ENCODE data around the gene FAM149A. TPM values are rescaled to one million over a fixed set of nuclear protein-coding genes. Genes with fewer than 3 reads are reported as not detected.

The FAM149A gene
- polyA plus RNA-seq, 1 donor (not counting 4 experiments of a cell fraction or from before 2014, with no cell fraction given), result 0.41 TPM

DNA sequence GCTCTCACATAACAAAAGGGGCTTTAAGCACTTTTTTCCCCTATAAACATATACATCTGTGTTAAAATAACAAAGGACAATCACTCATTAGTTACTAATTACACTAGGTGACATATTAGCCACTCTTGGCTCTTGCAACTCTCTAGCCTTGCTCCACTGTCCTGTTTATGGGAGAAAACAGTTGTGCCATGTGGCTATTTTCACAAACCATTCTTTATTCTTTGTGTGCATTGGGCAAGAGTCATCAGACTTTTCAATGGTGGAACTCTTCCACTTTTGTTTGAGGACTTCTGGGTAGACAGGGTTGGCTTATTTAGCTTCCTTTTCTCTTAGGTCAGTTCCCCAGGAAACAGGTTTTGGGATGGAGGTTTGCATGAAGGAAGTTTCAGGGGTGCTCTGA is 16.0 kb upstream of the FAM149A start:
- FAIRE-seq, result no peak
- dilution Hi-C loops (cut with MboI; ENCODE audit: extremely low pct_ligation_motif_present, low sequenced_read_pairs), result no loop called here
- H3K4me3 ChIP-seq (ENCODE audit: control insufficient read depth in 2 of 3, extremely low read depth in 1 of 3, insufficient read depth in 2 of 3, low read depth in 1 of 3, low read length in 3 of 3), result no peak overlapping the region

DNA sequence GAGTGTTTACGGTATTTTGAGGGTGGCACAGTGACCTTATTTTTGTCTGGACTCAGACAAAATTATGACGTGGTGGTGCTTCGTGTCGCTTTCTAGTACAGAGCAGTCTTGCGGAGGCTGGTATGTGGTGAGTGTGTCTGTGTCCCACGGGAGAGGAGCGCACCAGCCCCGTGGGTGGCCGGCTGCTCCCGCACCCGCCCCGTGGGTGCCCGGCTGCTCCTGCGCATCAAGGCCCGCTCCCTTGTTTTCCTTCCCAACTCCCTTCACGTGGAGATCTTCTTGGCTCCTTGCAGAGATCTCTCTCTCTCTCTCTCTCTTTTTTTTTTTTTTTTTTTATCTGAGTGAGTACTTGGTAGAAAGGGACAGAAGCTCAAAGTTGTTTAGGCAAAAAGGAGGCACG is 12.2 kb upstream of the FAM149A start:
- no peak overlapping the region for H3K4me2 ChIP-seq (ENCODE audit: control insufficient read depth, extremely low read depth, insufficient read depth, low read depth, low read length)
- DNase-seq (ENCODE audit: low read depth, low spot score), result no peak
- H4K20me1 ChIP-seq (ENCODE audit: control insufficient read depth, extremely low read depth, insufficient read depth, low read length), result no peaks in the 10 kb centered on the region
- no peak overlapping the region for H2AFZ ChIP-seq (ENCODE audit: control insufficient read depth, low read length)
- no peaks in the 10 kb centered on the region for H3K27me3 ChIP-seq (ENCODE audit: control insufficient read depth, extremely low read depth, insufficient read depth, low read length)
- no peak overlapping the region for H3K27ac ChIP-seq (ENCODE audit: control insufficient read depth, insufficient read depth, low read length)
- no peaks in the 10 kb centered on the region for H3K79me2 ChIP-seq (ENCODE audit: control insufficient read depth, insufficient read depth, low read length)
- H3K4me3 ChIP-seq (ENCODE audit: control insufficient read depth in 2 of 3, extremely low read depth in 1 of 3, insufficient read depth in 2 of 3, low read depth in 1 of 3, low read length in 3 of 3), result no peak overlapping the region
- dilution Hi-C loops (cut with MboI; ENCODE audit: extremely low pct_ligation_motif_present, low sequenced_read_pairs), result no loop called here
- no peaks in the 10 kb centered on the region for H3K9me1 ChIP-seq (ENCODE audit: control insufficient read depth, extremely low read depth, insufficient read depth, low read length)
- TF ChIP-seq, protein P1, sequence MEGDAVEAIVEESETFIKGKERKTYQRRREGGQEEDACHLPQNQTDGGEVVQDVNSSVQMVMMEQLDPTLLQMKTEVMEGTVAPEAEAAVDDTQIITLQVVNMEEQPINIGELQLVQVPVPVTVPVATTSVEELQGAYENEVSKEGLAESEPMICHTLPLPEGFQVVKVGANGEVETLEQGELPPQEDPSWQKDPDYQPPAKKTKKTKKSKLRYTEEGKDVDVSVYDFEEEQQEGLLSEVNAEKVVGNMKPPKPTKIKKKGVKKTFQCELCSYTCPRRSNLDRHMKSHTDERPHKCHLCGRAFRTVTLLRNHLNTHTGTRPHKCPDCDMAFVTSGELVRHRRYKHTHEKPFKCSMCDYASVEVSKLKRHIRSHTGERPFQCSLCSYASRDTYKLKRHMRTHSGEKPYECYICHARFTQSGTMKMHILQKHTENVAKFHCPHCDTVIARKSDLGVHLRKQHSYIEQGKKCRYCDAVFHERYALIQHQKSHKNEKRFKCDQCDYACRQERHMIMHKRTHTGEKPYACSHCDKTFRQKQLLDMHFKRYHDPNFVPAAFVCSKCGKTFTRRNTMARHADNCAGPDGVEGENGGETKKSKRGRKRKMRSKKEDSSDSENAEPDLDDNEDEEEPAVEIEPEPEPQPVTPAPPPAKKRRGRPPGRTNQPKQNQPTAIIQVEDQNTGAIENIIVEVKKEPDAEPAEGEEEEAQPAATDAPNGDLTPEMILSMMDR (optimal IDR thresholded peaks at IDR 0.05 in 1 of 3, IDR thresholded peaks at IDR 0.05 in 1 of 3, conservative IDR thresholded peaks at IDR 0.05 in 1 of 3; ENCODE audit: extremely low read depth in 1 of 3, insufficient read depth in 2 of 3, low read length in 3 of 3), result no peak
- no peak for TF ChIP-seq EZH2 (IDR thresholded peaks at IDR 0.05; ENCODE audit: low read length)
- no peaks in the 10 kb centered on the region for H3K36me3 ChIP-seq (ENCODE audit: control insufficient read depth in 2 of 2, extremely low read depth in 1 of 2, insufficient read depth in 2 of 2, low read length in 2 of 2)
- no peak for FAIRE-seq
- H3K4me1 ChIP-seq (ENCODE audit: control insufficient read depth, extremely low read depth, insufficient read depth, low read length), result no peaks in the 10 kb centered on the region
- no peak overlapping the region for H3K9ac ChIP-seq (ENCODE audit: control insufficient read depth, extremely low read depth, insufficient read depth, low read length)
- H3K9me3 ChIP-seq (ENCODE audit: control insufficient read depth, low read depth, low read length), result no peaks in the 10 kb centered on the region

More for the DNA sequence above, 16.0 kb upstream of the FAM149A start:
- H3K36me3 ChIP-seq (ENCODE audit: control insufficient read depth in 2 of 2, extremely low read depth in 1 of 2, insufficient read depth in 2 of 2, low read length in 2 of 2), result no peaks in the 10 kb centered on the region
- no peak overlapping the region for H2AFZ ChIP-seq (ENCODE audit: control insufficient read depth, low read length)
- no peaks in the 10 kb centered on the region for H3K4me1 ChIP-seq (ENCODE audit: control insufficient read depth, extremely low read depth, insufficient read depth, low read length)
- H3K9ac ChIP-seq (ENCODE audit: control insufficient read depth, extremely low read depth, insufficient read depth, low read length), result no peak overlapping the region
- no peaks in the 10 kb centered on the region for H3K9me1 ChIP-seq (ENCODE audit: control insufficient read depth, extremely low read depth, insufficient read depth, low read length)
- H3K9me3 ChIP-seq (ENCODE audit: control insufficient read depth, low read depth, low read length), result no peaks in the 10 kb centered on the region
- H3K4me2 ChIP-seq (ENCODE audit: control insufficient read depth, extremely low read depth, insufficient read depth, low read depth, low read length), result no peak overlapping the region
- H3K27ac ChIP-seq (ENCODE audit: control insufficient read depth, insufficient read depth, low read length), result no peak overlapping the region
- no peaks in the 10 kb centered on the region for H4K20me1 ChIP-seq (ENCODE audit: control insufficient read depth, extremely low read depth, insufficient read depth, low read length)
- DNase-seq (ENCODE audit: low read depth, low spot score), result no peak
- no peaks in the 10 kb centered on the region for H3K79me2 ChIP-seq (ENCODE audit: control insufficient read depth, insufficient read depth, low read length)
- TF ChIP-seq, protein P1 (optimal IDR thresholded peaks at IDR 0.05 in 1 of 3, IDR thresholded peaks at IDR 0.05 in 1 of 3, conservative IDR thresholded peaks at IDR 0.05 in 1 of 3; ENCODE audit: extremely low read depth in 1 of 3, insufficient read depth in 2 of 3, low read length in 3 of 3), result no peak
- no peak for TF ChIP-seq EZH2 (IDR thresholded peaks at IDR 0.05; ENCODE audit: low read length)
- H3K27me3 ChIP-seq (ENCODE audit: control insufficient read depth, extremely low read depth, insufficient read depth, low read length), result no peaks in the 10 kb centered on the region

All from keratinocyte (primary cell).